Effector memory CD4-positive, alpha-beta T cell (primary cell): Measurements from ENCODE around the gene SERPINB1.

Experiments used
- DNase-seq, 3 donors: peaks; one replicate each; pipeline ENCODE4 v3.0.0-alpha.2; 2020
- H3K27ac ChIP-seq: 2 replicates; pipeline ENCODE4 v1.7.0; 2013; ENCODE audit warnings: mild to moderate bottlenecking, low read length, moderate library complexity; ENCODE audit not compliant: insufficient read depth, poor library complexity, severe bottlenecking
- H3K27me3 ChIP-seq: replicated peaks from 2 replicates; pipeline ENCODE4 v1.7.0; 2013; ENCODE audit warnings: mild to moderate bottlenecking, low read length; ENCODE audit not compliant: insufficient read depth, control insufficient read depth, poor library complexity, severe bottlenecking
- H3K36me3 ChIP-seq: 2 replicates; pipeline ENCODE4 v1.7.0; 2013; ENCODE audit warnings: mild to moderate bottlenecking, low read length, moderate library complexity; ENCODE audit not compliant: control insufficient read depth, insufficient read depth
- H3K4me1 ChIP-seq: 2 replicates; pipeline ENCODE4 v1.7.0; 2013; ENCODE audit warnings: low read length, mild to moderate bottlenecking; ENCODE audit not compliant: control insufficient read depth, insufficient read depth, poor library complexity, severe bottlenecking
- H3K4me3 ChIP-seq: 2 replicates; pipeline ENCODE4 v1.7.0; 2013; ENCODE audit warnings: low read length, low read depth, mild to moderate bottlenecking; ENCODE audit not compliant: insufficient read depth, poor library complexity, severe bottlenecking
- H3K9me3 ChIP-seq: 2 replicates; pipeline ENCODE4 v1.7.0; 2013; ENCODE audit warnings: mild to moderate bottlenecking, low read length, moderate library complexity; ENCODE audit not compliant: control insufficient read depth

Gene SERPINB1

GRCh38 chr6:2876210-2877056 lies 34.8 kb upstream of the SERPINB1 start:
- Histone ChIP-seq H3K36me3 (no peaks in the 10 kb centered on the region), H3K4me1 (peaks cover 45% of the 10 kb centered on the region), H3K9me3 (no peaks in the 10 kb centered on the region), H3K27ac (peak overlapping the region; percentile 74), H3K4me3 (peak overlapping the region; percentile 45), H3K27me3 (no peaks in the 10 kb centered on the region)
- DNase-seq: no peak

DNA sequence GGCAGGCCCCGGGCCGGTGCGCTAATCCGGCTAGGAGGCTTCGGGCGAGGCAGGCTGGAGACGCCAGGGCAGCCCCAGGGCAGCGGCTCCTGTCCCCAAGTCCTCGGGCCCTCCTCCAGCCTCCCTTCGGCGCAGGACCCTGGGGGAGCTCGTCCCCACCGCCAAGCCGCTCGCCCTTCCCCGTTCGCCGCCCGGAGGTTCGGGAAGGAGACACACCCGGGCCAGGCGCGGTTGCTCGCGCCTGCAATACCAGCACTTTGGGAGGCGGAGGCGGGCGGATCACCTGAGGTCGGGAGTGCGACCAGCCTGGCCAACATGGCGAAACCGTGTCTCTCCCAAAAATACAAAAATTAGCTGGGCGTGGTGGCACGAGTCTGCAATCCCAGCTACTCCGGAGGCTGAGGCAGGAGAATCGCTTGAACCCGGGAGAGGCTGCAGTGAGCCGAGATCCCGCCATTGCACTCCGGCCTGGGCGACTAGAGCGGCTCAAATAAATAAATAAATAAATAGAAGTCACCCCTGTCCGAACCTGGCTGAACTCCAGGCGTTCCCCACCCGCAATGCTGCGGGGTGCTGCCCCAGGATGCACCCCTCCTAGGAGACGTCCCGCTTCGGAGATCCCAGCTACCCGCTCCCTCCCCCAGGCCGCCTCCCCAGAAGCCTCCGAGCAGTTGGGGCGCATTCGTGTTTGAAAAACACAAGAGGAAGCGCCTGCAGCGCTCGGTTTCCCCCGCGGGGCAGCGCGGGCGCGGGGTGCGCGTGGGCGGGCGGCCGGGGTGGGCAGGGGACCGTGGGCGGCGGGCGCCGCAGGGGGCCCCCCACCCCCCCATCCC lies 33.9 kb upstream of the SERPINB1 start:
- peak overlapping the region; percentile 73 for H3K4me3 ChIP-seq
- H3K27ac ChIP-seq: peak overlapping the region; percentile 74
- no peaks in the 10 kb centered on the region for H3K9me3 ChIP-seq
- DNase-seq: peak in 1 of 3 donors; percentile 29
- H3K27me3 ChIP-seq: no peaks in the 10 kb centered on the region
- peaks cover 43% of the 10 kb centered on the region for H3K4me1 ChIP-seq
- no peaks in the 10 kb centered on the region for H3K36me3 ChIP-seq

DNA sequence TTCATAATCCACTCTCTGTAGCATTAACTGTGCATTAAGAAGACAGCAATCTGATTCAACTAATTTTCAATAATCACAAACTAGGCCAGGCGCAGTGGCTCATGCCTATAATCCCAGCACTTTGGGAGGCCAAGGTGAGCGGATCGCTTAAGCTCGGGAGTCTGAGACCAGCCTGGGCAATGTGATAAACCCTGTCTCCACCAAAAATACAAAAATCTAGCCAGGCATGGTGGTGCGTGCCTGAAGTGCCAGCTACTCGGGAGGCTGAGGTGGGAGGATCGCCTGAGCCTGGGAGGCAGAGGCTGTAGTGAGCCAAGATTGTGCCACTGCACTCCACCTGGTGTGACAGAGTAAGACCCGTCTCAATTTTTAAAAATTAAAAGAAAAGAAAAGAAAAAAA lies 32.0 kb upstream of the SERPINB1 start:
- Histone ChIP-seq H3K27ac (no peak overlapping the region), H3K9me3 (no peaks in the 10 kb centered on the region), H3K4me1 (peaks cover 33% of the 10 kb centered on the region), H3K27me3 (no peaks in the 10 kb centered on the region), H3K4me3 (no peak overlapping the region), H3K36me3 (no peaks in the 10 kb centered on the region)
- DNase-seq: no peak

- Histone ChIP-seq H3K9me3 (no peaks in the 10 kb centered on the region), H3K4me1 (peaks cover 26% of the 10 kb centered on the region), H3K27ac (no peak overlapping the region), H3K27me3 (no peaks in the 10 kb centered on the region), H3K36me3 (no peaks in the 10 kb centered on the region), H3K4me3 (no peak overlapping the region)
- no peak for DNase-seq
Observed at GRCh38 chr6:2872423-2873358, 31.0 kb upstream of the SERPINB1 start.

DNA sequence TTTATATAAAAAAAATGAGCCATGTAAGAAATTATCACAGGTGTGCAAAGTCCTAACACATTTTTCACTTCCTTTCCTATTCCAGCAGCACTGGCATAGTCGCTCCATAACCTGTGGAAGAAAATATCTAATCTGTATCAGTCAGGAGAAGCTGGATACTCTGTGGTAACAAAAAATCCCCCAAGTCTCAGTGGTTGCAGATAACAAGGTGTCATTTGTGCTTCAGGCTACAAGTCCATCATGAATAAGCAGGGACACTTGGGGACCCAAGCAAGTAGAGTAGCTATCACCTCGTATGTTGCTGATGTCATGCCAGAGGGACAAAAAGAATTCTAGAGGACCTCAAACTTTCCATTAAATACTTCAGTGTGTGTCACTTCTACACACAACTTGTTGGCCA lies 30.3 kb upstream of the SERPINB1 start:
- Histone ChIP-seq H3K27ac (no peak overlapping the region), H3K4me1 (peaks cover 19% of the 10 kb centered on the region), H3K36me3 (no peaks in the 10 kb centered on the region), H3K4me3 (no peak overlapping the region), H3K9me3 (no peaks in the 10 kb centered on the region), H3K27me3 (no peaks in the 10 kb centered on the region)
- DNase-seq: no peak

- no peak overlapping the region for H3K4me3 ChIP-seq
- no peak overlapping the region for H3K27ac ChIP-seq
- H3K27me3 ChIP-seq: no peaks in the 10 kb centered on the region
- H3K36me3 ChIP-seq: no peaks in the 10 kb centered on the region
- DNase-seq: no peak
- H3K4me1 ChIP-seq: peaks cover 10% of the 10 kb centered on the region
- H3K9me3 ChIP-seq: no peaks in the 10 kb centered on the region
Observed at GRCh38 chr6:2871102-2871501, 29.4 kb upstream of the SERPINB1 start.

DNA sequence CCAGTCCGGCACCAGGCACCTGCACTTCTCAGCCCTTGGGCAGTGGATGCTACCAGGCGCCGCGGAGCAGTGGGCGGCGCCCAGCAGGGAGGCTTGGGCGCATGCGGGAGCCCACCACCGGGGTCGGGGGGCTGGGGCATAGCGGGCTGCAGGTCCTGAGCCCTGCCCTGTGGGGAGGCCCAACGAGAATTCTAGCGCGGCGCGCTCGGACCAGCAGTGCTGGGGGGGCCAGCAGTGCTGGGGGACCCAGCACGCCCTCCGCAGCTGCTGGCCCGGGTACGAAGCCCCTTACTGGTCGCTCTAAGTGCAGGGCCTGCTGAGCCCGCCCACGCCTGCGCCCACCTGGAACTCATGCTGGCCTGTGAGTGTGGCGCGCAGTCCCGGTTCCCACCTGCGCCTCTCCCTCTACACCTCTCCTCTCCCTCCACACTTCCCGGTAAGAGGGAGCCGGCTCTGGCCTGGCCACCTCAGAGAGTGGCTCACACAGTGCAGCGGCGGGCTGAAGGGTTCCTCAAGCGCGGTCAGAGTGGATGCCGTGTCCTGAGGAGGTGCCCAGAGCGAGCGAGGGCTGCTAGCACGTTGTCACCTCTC lies 28.5 kb upstream of the SERPINB1 start:
- H3K36me3 ChIP-seq: no peaks in the 10 kb centered on the region
- no peaks in the 10 kb centered on the region for H3K9me3 ChIP-seq
- no peak overlapping the region for H3K4me3 ChIP-seq
- peaks cover 9% of the 10 kb centered on the region for H3K4me1 ChIP-seq
- no peaks in the 10 kb centered on the region for H3K27me3 ChIP-seq
- H3K27ac ChIP-seq: no peak overlapping the region
- no peak for DNase-seq

DNA sequence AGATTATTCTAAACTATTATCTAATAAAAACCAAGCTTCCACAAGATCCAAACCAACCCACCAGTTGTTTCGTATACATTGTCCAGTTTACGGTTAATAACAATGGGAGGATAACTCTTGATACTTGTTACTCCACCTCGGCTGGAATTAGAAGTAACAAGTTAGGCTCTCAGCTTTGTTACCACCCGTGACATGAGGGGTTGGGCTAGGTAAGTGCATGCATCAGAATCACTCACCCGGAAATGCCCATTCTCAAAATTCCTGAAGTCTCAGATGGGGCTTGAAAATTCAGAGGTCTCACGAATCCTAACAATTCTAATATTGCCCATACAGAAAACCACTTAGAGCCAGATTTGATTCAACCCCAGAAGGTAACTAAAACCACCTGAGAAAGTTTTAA lies 27.0 kb upstream of the SERPINB1 start:
- Histone ChIP-seq H3K27ac (no peak overlapping the region), H3K36me3 (no peaks in the 10 kb centered on the region)
- DNase-seq: no peak

GRCh38 chr6:2866171-2866846 lies 24.6 kb upstream of the SERPINB1 start:
- Histone ChIP-seq H3K9me3 (no peaks in the 10 kb centered on the region), H3K36me3 (no peaks in the 10 kb centered on the region), H3K27me3 (no peaks in the 10 kb centered on the region), H3K4me1 (peaks cover 9% of the 10 kb centered on the region), H3K27ac (no peak overlapping the region), H3K4me3 (no peak overlapping the region)
- DNase-seq: no peak

More for the DNA sequence above, 27.0 kb upstream of the SERPINB1 start:
- no peaks in the 10 kb centered on the region for H3K27me3 ChIP-seq
- no peaks in the 10 kb centered on the region for H3K4me1 ChIP-seq
- H3K9me3 ChIP-seq: no peaks in the 10 kb centered on the region
- H3K4me3 ChIP-seq: no peak overlapping the region
